ENCODE data around the gene HOXC9. TPM values are rescaled to one million over a fixed set of nuclear protein-coding genes. Genes with fewer than 3 reads are reported as not detected.

Gene HOXC9
- total and polyA plus RNA-seq, 11 donors, result not detected

DNA sequence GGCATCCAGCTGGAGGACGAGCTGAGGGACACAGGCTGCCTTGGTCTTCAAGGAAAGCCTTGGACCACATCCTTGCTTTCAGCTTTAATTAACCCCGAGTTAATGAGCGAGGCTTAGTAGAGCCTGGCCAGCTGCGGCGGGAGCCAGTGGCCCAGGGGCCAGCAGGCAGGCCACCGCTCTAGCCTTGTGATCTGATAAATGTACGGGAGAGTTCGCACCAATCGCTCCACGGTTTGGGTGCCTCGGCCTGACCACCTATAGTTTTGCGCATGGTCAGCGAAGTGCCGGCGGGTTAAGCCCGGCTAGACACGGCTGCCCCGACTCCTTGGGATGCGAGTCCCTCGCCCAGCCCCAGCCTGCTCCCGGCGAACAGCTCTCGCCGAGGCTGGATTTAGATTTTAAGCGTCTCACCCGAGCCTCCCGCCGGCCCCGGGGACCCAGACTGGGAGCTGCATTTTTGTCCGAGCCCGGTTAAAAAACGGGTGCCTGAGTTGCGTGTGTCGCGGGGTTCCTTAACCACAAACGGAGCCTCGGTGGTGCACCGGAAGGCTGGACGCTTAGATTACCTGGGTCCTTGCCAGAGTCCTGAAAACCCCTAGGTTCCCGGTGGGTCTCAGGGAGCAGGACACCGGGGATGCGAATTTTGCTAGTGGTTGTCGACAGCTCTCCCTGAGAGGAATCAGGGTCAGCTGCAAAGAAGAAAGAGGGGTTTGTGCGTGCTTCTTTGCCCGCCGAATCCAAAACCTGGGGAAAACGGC lies 48.2 kb upstream of the HOXC9 start:
- intact Hi-C loops (cut with DNase I), result no loop called here
- no peaks in the 10 kb centered on the region for H3K36me3 ChIP-seq
- no peak overlapping the region for H3K4me3 ChIP-seq
- DNase-seq (no peak), ATAC-seq (no peak)
- no peaks in the 10 kb centered on the region for H3K9me3 ChIP-seq
- no peak for TF ChIP-seq POLR2A (IDR thresholded peaks at IDR 0.05)
- TF ChIP-seq, protein P1, sequence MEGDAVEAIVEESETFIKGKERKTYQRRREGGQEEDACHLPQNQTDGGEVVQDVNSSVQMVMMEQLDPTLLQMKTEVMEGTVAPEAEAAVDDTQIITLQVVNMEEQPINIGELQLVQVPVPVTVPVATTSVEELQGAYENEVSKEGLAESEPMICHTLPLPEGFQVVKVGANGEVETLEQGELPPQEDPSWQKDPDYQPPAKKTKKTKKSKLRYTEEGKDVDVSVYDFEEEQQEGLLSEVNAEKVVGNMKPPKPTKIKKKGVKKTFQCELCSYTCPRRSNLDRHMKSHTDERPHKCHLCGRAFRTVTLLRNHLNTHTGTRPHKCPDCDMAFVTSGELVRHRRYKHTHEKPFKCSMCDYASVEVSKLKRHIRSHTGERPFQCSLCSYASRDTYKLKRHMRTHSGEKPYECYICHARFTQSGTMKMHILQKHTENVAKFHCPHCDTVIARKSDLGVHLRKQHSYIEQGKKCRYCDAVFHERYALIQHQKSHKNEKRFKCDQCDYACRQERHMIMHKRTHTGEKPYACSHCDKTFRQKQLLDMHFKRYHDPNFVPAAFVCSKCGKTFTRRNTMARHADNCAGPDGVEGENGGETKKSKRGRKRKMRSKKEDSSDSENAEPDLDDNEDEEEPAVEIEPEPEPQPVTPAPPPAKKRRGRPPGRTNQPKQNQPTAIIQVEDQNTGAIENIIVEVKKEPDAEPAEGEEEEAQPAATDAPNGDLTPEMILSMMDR (IDR thresholded peaks at IDR 0.05), result no peak
- peaks cover 71 to 100% (median 98%) of the 10 kb centered on the region in 9 donors for H3K27me3 ChIP-seq
- H3K27ac ChIP-seq, result no peak overlapping the region
- WGBS, 4 donors, result 3 to 4% (median 3%) methylated on average over 22 to 47 of the region's 47 CpGs
- peaks cover 0 to 18% (median 5%) of the 10 kb centered on the region in 12 donors for H3K4me1 ChIP-seq

GRCh38 chr12:53952335-53952694 lies 47.6 kb upstream of the HOXC9 start:
- Histone ChIP-seq H3K9me3 (no peaks in the 10 kb centered on the region), H3K27ac (no peak overlapping the region), H3K4me3 (no peak overlapping the region), H3K4me1 (peaks cover 0 to 18% (median 5%) of the 10 kb centered on the region in 12 donors), H3K36me3 (no peaks in the 10 kb centered on the region), H3K27me3 (peaks cover 75 to 100% (median 99%) of the 10 kb centered on the region in 9 donors)
- TF ChIP-seq, protein P1 (IDR thresholded peaks at IDR 0.05), result no peak
- no peak for TF ChIP-seq POLR2A (IDR thresholded peaks at IDR 0.05)
- 6 to 17% (median 7%) methylated on average over 12 to 13 of the region's 13 CpGs for WGBS, 4 donors
- intact Hi-C loops (cut with DNase I), result no loop called here
- no peak for ATAC-seq
- no peak for DNase-seq

DNA sequence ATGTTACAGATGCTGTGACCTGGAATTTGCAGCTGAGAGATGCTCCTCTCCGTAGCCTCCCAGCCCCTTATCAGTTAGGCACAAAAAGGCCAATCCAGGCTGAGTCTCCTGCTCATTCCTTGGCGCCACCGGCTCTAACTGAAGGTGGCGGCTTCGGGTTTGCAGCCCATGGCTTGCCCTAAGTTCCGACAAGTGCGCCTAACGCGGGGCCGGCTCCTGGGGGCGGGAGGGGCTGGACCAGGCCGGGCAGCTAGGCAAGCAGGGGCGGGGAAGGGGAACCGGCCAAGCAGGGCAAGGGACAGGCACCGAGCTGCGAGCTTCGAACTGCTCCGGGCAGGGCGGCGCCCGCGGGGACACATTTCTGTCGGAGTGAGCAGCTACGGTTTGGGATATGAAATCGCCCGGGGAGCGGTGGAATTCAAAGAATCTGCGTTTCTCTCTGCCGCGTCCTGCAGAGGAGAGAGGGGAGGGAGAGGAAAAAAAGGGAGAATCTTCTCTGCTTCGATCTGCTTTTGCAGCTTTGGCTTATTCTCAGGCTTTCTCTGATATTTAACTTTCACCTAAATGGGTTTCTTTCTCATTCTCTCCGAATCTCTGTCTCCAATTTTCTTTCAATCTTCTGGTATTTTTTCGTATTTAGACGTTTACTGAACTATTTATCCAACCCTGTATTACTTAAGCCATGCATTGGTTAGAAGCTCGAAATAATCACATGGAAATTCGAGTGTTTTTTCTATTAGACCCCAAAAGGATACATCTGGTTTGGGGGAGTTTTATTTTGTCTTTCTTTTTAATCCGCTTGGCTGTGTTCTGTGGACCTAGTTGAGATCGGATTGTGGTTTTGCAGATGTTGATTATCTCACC lies 46.9 kb upstream of the HOXC9 start:
- TF ChIP-seq POLR2A (IDR thresholded peaks at IDR 0.05), result no peak
- TF ChIP-seq, protein P1 (IDR thresholded peaks at IDR 0.05), result no peak
- Histone ChIP-seq H3K27me3 (peaks cover 80 to 100% (median 99%) of the 10 kb centered on the region in 9 donors), H3K36me3 (no peaks in the 10 kb centered on the region), H3K27ac (no peak overlapping the region), H3K4me1 (peaks cover 0 to 18% (median 5%) of the 10 kb centered on the region in 12 donors), H3K4me3 (no peak overlapping the region), H3K9me3 (no peaks in the 10 kb centered on the region)
- intact Hi-C loops (cut with DNase I), result no loop called here
- 4 to 9% (median 6%) methylated on average over 34 to 38 of the region's 38 CpGs for WGBS, 4 donors
- no peak for ATAC-seq
- DNase-seq, result no peak
